K562 (cell line): Measurements from ENCODE around the gene HIVEP3. TPM values are rescaled to one million over a fixed set of nuclear protein-coding genes. Genes with fewer than 3 reads are reported as not detected.

ENCODE experiments used
- ATAC-seq: fragments of 200-7000 bp; cut with Tn5 transposase; 3 replicates; pipeline ENCODE4 v1.9.1; 2020; ENCODE audit warnings: moderate library complexity
- BruUV-seq: library from RNA; stranded (reverse); fragments of 400-500 nt; replicated peaks from 2 replicates; lab custom pipeline; 2021; lab: Mats Ljungman, UMichigan
- CTCF ChIA-PET: fragments of 300-600 bp; formaldehyde crosslinking; extraction: SDS; loops from one replicate; lab custom pipeline; 2021; ENCODE audit warnings: low intra/inter-chr PET ratio; lab: Yijun Ruan, JAX
- POLR2A ChIA-PET: fragments of 300-600, 350-650 bp; sonication (Branson Sonifier 250); formaldehyde crosslinking; extraction: SDS; loops from one replicate; lab custom pipeline; 2021; ENCODE audit warnings: antibody characterized with exemption, inconsistent platforms; lab: Yijun Ruan, JAX
- DNase-seq, 4 experiments: peaks; one replicate each; pipeline versions ENCODE4 v3.0.0 to v3.0.0-alpha.2; 2011 to 2018; ENCODE audit warnings: low spot score in 3 of 4, mixed read lengths in 3 of 4; ENCODE audit errors: extremely low read depth in 1 of 4
- FAIRE-seq: peaks from 2 replicates; lab custom pipeline; 2011; peaks lifted over from hg19 to GRCh38; lab: Jason Lieb, UNC
- H2AFZ ChIP-seq: 2 replicates; pipeline ENCODE4 v1.6.0; 2011; ENCODE audit warnings: low read depth, low read length, control low read depth, inconsistent platforms
- H3K27ac ChIP-seq: fragments of 200-600 bp; 3 replicates; pipeline ENCODE4 v1.8.0; 2011; ENCODE audit warnings: low read depth, mild to moderate bottlenecking, control low read depth, inconsistent platforms, low read length, moderate library complexity, mixed read lengths; ENCODE audit errors: extremely low read depth
- H3K27me3 ChIP-seq, 2 experiments: fragments of 300-600 bp in 1 of 2; 2 replicates in 1 of 2; 3 replicates in 1 of 2; pipeline versions ENCODE4 v1.6.0 to v1.8.0; 2011; ENCODE audit warnings: inconsistent platforms in 2 of 2, low read length in 2 of 2, mild to moderate bottlenecking in 1 of 2, mixed read lengths in 1 of 2, moderate library complexity in 1 of 2; ENCODE audit not compliant: control insufficient read depth in 2 of 2, insufficient read depth in 2 of 2
- H3K36me3 ChIP-seq: fragments of 300-600 bp; 3 replicates; pipeline ENCODE4 v1.8.0; 2011; ENCODE audit warnings: mild to moderate bottlenecking, low read length, inconsistent platforms; ENCODE audit not compliant: control insufficient read depth, insufficient read depth
- H3K4me1 ChIP-seq, 2 experiments: fragments of 200-600 bp in 1 of 2; replicated peaks in 1 of 2; 2 replicates in 1 of 2; 3 replicates in 1 of 2; pipeline versions ENCODE4 v1.5.1 to v1.8.0; 2011; ENCODE audit warnings: inconsistent platforms in 2 of 2, low read length in 2 of 2, mild to moderate bottlenecking in 1 of 2, mixed read lengths in 1 of 2, moderate library complexity in 1 of 2; ENCODE audit not compliant: control insufficient read depth in 2 of 2, insufficient read depth in 2 of 2
- H3K4me2 ChIP-seq: 2 replicates; pipeline ENCODE4 v1.6.1; 2011; ENCODE audit warnings: low read length, control low read depth, inconsistent platforms, mixed read lengths; ENCODE audit not compliant: insufficient read depth
- H3K4me3 ChIP-seq: fragments of 200-600 bp; sonication (generic), shearing (Covaris generic); 2 replicates; pipeline ENCODE4 v1.5.1; 2016; ENCODE audit warnings: control low read depth, inconsistent platforms
- H3K79me2 ChIP-seq: fragments of 200-600 bp; 3 replicates; pipeline ENCODE4 v1.8.0; 2011; ENCODE audit warnings: low read length, inconsistent platforms; ENCODE audit not compliant: control insufficient read depth, insufficient read depth
- H3K9ac ChIP-seq, 2 experiments: 2 replicates each; pipeline versions ENCODE4 v1.6.0 to v1.6.1; 2011; ENCODE audit warnings: low read depth in 2 of 2, low read length in 2 of 2, control low read depth in 1 of 2, inconsistent platforms in 1 of 2, mild to moderate bottlenecking in 1 of 2, mixed read lengths in 1 of 2; ENCODE audit not compliant: insufficient read depth in 1 of 2
- H3K9me1 ChIP-seq: one replicate; pipeline ENCODE4 v1.6.0; 2011; ENCODE audit warnings: inconsistent platforms, mild to moderate bottlenecking, low read length, moderate library complexity; ENCODE audit not compliant: control insufficient read depth, insufficient read depth
- H3K9me3 ChIP-seq: replicated peaks from 2 replicates; pipeline ENCODE4 v1.5.1; 2011; ENCODE audit warnings: low read depth, low read length, inconsistent platforms; ENCODE audit not compliant: control insufficient read depth, insufficient read depth
- H4K20me1 ChIP-seq: replicated peaks from 2 replicates; pipeline ENCODE4 v1.6.1; 2011; ENCODE audit warnings: low read length, inconsistent platforms, mixed read lengths; ENCODE audit not compliant: control insufficient read depth, insufficient read depth
- EP300 ChIP-seq: IDR thresholded peaks from 2 replicates; pipeline ENCODE4 v1.6.1; 2012; ENCODE audit warnings: low read length, improper control_type of control experiment
- KDM4B ChIP-seq, 2 experiments: fragments of 450-650 bp in 1 of 2; sonication (generic) in 1 of 2; IDR thresholded peaks; 2 replicates each; pipeline ENCODE4 v1.6.1; 2016 to 2017; ENCODE audit warnings: borderline replicate concordance in 2 of 2, antibody characterized with exemption in 1 of 2, low read depth in 1 of 2, mild to moderate bottlenecking in 1 of 2
- RNF2 ChIP-seq: sonication (generic); IDR thresholded peaks from 2 replicates; pipeline ENCODE4 v1.6.1; 2016
- SIN3B ChIP-seq: fragments of 450-650 bp; IDR thresholded peaks from 2 replicates; pipeline ENCODE4 v1.6.1; 2017; ENCODE audit warnings: low read depth, mild to moderate bottlenecking, moderate library complexity
- XRCC4 ChIP-seq: IDR thresholded peaks from one replicate; pipeline ENCODE4 v1.6.1; 2011; ENCODE audit not compliant: insufficient read depth, insufficient read length; ENCODE audit errors: extremely low read depth
- YY1 ChIP-seq, 3 experiments: IDR thresholded peaks; 2 replicates each; pipeline ENCODE4 v1.6.1; 2011; ENCODE audit warnings: low read length in 2 of 3, mild to moderate bottlenecking in 2 of 3, moderate library complexity in 2 of 3, borderline replicate concordance in 1 of 3, control low read depth in 1 of 3, low read depth in 1 of 3; ENCODE audit not compliant: insufficient read depth in 3 of 3, insufficient replicate concordance in 2 of 3, control insufficient read depth in 1 of 3, insufficient read length in 1 of 3; ENCODE audit errors: extremely low read depth in 1 of 3
- WGBS: fragments of 100-300 bp; shearing (Covaris generic); methylation state at CpG from one replicate; pipeline ENCODE4 v1.1.6; 2016; ENCODE audit warnings: low coverage, mixed read lengths; ENCODE audit not compliant: insufficient coverage; ENCODE audit errors: missing lambda C conversion rate; 5-methylcytosine and 5-hydroxymethylcytosine counted together
- in situ Hi-C: fragments of 300-500 bp; cut with MboI; formaldehyde crosslinking; loops from 4 replicates; pipeline ENCODE4 v1.15.0; 2018; ENCODE audit warnings: inconsistent platforms, mixed read lengths
- intact Hi-C: fragments of 100-400 bp; cut with micrococcal nuclease; formaldehyde crosslinking; loops from 2 replicates; pipeline ENCODE4 v1.14.2; 2022
- polyA plus RNA-seq, 8 experiments: library from polyadenylated mRNA; depleted of rRNA in 4 of 8; stranded (reverse) in 5 of 8; unstranded in 3 of 8; fragments of >200 nt; fragmentation: Nextera tagmentation in 2 of 8; fragmentation: Illumina TruSeq in 1 of 8; extraction: Ambion mirVana in 2 of 8; extraction: Trizol in 1 of 8; gene quantifications; 2 replicates each; pipeline versions ENCODE4 v1.2.1 to v1.2.3, GENCODE V29; 2011 to 2014; ENCODE audit warnings: inconsistent platforms in 1 of 8, missing spikeins in 1 of 8
- total RNA-seq, 7 experiments: library from RNA; depleted of rRNA in 6 of 7; stranded (reverse); fragments of >200 nt in 6 of 7; fragmentation: Illumina TruSeq in 2 of 7; extraction: Trizol in 2 of 7; gene quantifications; 2 replicates each; pipeline versions ENCODE4 v1.2.1 to v1.2.3, GENCODE V29; 2011 to 2021; ENCODE audit warnings: low replicate concordance in 1 of 7

HIVEP3 gene
- total and polyA plus RNA-seq, 9 of the 15 experiments (the other 6 are each of a cell fraction or from before 2014, with no cell fraction given), result 0.09 to 0.58 (median 0.34) TPM; not detected in 1

DNA sequence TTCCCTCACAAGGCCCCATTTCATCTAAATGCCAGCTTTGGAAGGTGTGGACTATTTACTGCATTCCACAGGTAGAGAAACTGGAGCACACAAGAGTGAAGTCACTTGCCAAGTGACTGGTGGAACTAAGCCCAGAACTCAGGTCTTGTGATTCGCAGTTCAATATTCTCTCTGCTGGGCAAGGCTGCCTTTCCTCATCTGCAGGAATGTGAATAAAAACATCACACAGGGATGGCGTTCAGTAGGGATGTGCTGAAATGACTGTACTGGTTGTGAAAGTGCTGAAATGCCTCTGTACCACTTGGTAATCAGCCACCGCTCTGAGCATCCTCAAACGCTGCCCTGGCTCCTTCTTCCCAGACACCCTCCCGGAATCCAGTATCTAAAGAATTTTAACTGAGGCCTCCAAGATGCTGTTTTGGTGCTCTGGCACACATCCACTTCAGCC, 145.6 kb downstream of the HIVEP3 start:
- no peak overlapping the region for H3K27ac ChIP-seq
- DNase-seq (no peak), ATAC-seq (no peak), FAIRE-seq (no peak)
- H3K9me3 ChIP-seq, result no peaks in the 10 kb centered on the region
- WGBS, result 0% methylated on average over 5 of the region's 5 CpGs
- in situ Hi-C loops (no loop called here), intact Hi-C loops (no loop called here)
- no peaks in the 10 kb centered on the region for H3K9me1 ChIP-seq
- no peak overlapping the region for H3K4me2 ChIP-seq
- ChIA-PET POLR2A (interaction anchor here (1.2 kb wide), 1 partner anchor 155 kb away, joined by 4 read pairs; no protein-coding TSS in a partner anchor), CTCF (no interaction called here)
- H3K27me3 ChIP-seq, result peaks cover 20 to 29% of the 10 kb centered on the region in 2 experiments; a peak in 3 of 5 replicates
- no peak overlapping the region for H2AFZ ChIP-seq
- no peaks in the 10 kb centered on the region for H3K4me1 ChIP-seq
- BruUV-seq, result no TSS peak
- no peak overlapping the region for H3K4me3 ChIP-seq
- no peaks in the 10 kb centered on the region for H3K36me3 ChIP-seq
- H3K9ac ChIP-seq, result no peak overlapping the region
- no peak for TF ChIP-seq YY1 (IDR thresholded peaks at IDR 0.05; ENCODE audit: borderline replicate concordance in 1 of 3, control insufficient read depth in 1 of 3, extremely low read depth in 1 of 3, insufficient read depth in 3 of 3, insufficient read length in 1 of 3, insufficient replicate concordance in 2 of 3, low read depth in 1 of 3, low read length in 2 of 3)
- no peak for TF ChIP-seq KDM4B (IDR thresholded peaks at IDR 0.05; ENCODE audit: borderline replicate concordance in 2 of 2, low read depth in 1 of 2)
- TF ChIP-seq SIN3B, result no peak
- no peak for TF ChIP-seq EP300
- no peak for TF ChIP-seq XRCC4
- no peak for TF ChIP-seq RNF2
- no peaks in the 10 kb centered on the region for H3K79me2 ChIP-seq
- H4K20me1 ChIP-seq, result peaks cover 8% of the 10 kb centered on the region; the same call in 1 of the 2 replicates
